NCI-H2107 treated with DMSO at 0.1 percent for 48 hours (cell line): ENCODE results near the gene TVP23C.

Source experiments
- DNase-seq: peaks from one replicate; lab custom pipeline; 2025; ENCODE audit not compliant: unreplicated experiment; lab: John Stamatoyannopoulos, UW

Gene TVP23C

GRCh38 chr17:15465045-15465701, 98.1 kb downstream of the TVP23C start:
- no peak for DNase-seq

DNA sequence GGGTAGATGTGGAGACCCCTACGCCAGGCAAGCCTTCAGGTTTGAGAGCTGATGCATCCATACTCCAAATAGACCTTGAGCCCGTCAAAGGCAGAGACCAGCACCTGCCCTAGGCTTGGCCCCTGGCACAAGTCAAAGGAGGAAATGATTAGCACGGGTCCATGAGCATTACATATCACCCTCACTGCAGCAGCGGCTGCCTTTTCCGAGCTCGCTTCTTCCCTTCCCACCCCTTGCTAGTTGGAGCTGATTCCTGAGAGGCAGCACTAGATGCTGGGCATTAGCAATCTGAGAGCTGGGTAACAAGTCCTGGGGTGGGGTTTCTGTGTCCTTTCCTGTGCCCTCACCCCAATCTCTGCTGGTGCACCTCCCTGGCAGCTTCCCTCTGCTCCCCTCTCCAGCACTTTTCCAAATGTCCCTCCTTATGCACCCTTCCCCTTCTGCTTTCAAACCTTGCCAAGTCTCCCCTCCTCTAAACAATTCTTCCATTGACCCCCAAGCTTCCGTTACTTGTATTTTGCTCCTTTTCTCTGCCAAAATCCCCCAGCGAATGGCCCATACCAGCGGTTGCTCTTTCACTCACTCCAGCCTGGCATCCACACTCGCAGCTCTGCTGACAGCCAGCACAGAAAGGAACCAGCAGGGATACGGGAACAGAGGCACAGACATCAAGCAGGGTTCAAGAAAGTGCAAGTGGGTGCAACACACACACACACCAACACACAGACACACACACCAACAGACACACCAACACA, 98.9 kb downstream of the TVP23C start:
- no peak for DNase-seq

- DNase-seq = no peak
Measured at GRCh38 chr17:15462976-15463772, 100.1 kb downstream of the TVP23C start.

DNA sequence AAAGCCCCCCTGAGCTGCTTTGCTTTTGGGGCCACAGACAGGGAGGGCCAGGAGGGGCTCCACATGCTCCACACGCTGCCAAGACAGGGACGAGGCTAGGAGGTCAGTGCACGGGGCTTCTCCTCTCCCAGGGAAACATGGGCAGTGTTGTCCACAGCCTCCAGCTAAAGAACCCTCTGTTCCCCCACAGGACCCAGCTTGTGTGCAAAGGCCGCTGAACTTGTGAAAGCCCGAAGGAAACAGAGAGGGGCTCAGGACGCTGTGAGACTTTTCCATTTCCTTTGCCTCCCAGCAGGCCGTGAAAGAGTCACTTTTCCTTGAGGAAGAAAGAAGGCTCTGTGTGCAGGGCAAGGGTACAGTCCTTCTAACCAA, 105.6 kb downstream of the TVP23C start:
- no peak for DNase-seq

DNA sequence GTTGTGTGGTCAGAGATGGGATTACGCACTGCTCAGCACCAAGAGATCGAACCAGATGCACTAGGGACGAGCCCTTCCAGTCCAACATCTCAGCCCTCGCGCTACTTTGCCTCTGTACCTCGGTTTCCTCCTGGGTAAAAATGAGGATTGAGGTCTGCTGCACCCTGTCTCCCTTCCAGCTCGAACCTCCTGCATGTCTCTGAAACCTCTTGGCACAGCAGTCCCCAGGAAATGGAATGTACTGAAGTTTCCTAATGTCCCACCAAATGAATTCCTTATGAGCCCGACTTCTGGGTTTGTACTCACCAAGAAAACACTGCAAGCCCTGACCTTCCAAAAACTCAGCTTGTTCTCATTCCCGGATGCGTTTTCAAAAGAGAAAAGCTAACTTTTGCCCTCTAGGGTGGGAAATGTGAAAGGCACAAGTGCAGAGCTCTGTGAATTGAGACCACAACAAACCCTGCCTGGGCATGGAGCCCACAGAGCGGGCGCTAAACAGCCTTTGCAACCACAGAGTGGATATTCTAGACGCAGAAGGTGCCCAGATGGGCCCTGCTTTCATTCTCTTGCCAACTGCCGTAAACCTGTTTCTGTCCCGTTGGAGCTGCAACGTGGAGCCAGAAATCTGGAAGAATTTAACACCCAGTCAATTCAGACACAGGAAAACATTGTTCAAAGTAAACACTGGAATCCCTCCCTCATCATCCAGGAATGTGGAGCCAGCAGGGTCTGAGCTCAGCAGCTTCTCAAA, 106.1 kb downstream of the TVP23C start:
- peak; percentile 28 for DNase-seq

GRCh38 chr17:15456496-15456895, 106.8 kb downstream of the TVP23C start:
- DNase-seq = no peak

GRCh38 chr17:15454346-15454745, 108.9 kb downstream of the TVP23C start:
- no peak for DNase-seq

GRCh38 chr17:15453782-15454181, 109.5 kb downstream of the TVP23C start:
- no peak for DNase-seq

DNA sequence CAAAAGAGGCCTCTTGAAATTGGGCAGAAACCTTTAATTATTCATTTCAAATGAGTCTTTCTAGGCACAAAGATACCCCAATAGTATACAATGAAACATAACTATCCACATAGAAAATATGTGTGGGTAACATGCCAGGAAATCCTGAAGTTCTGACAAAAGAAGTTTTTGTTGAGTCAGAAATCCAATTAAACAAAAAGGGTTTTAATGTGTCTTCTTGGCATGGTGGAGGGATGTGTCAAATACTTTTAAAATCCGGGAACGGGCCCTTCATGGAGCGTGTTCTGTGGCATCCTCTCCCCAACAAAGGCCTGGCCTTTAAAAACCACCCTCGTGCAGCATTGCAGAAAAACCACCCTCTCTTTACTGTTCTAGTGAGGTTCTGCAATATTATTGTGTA, 110.0 kb downstream of the TVP23C start:
- DNase-seq = no peak

GRCh38 chr17:15452746-15453145, 110.5 kb downstream of the TVP23C start:
- no peak for DNase-seq
